ENCODE results near the gene PPP2R1A.

The PPP2R1A gene

DNA sequence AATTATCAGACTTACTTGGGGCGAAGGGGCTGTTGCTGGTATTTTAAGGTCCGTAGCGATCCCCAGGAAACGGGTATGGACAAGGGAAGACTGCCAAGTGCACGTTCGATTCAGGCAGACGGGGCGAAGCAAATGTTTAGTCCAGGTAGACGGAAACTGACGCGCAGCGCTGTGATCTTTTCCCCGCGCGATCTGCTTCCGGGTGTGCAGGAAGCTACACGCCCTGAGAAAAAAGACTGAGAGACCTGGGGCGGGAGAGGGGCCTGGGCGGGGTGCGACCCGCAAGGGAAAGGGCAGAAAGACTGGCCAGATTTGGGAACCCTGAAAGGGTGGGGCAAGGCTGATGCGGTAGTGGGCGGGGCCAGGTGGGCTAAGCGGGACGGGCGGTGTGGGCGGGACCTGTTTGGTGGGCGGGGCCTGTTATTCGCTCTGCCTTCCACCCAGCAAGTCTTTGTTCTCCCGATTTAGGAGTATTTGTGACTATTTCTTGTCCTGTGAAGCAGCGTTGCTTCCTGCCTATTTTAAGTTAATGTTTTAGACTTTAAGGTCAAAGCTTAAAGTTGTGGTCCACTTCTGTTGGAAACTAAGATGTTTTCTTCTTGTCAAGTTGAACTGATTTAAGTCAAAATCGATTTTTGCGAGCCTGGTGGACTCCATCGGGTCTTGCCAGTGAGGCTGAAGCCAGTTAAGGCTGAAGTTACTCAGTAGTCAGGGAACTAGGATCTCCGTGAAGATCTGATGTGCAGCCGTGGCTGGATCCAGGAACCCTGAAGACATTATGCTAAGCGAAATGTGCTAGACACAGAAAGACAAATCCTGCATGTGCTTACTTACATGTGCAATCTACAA lies 18.3 kb upstream of the PPP2R1A start, which contains the start of gene ZNF836:
Gene ZNF836, minus strand, starts transcription at position 301 of the 849 bp plus-strand sequence. CDS start 3,549 bp downstream, outside the sequence.
- Histone ChIP-seq H3K4me3 (peak within 1 kb of the TSS; percentile 81), H3K27ac (no peak within 1 kb of the TSS; the same call in 1 of the 2 replicates), H3K36me3 (ENCODE audit: insufficient read depth, low read length) (peaks cover 8% of the 10 kb centered on the region; the same call in 1 of the 2 replicates), H3K9me3 (ENCODE audit: low read depth, low read length) (peaks cover 3% of the 10 kb centered on the region), H3K9ac (ENCODE audit: insufficient read length) (peak within 1 kb of the TSS; percentile 79)
- DNase-seq (ENCODE audit: low read depth, low spot score): peak; percentile 28
- no peak for TF ChIP-seq EZH2 (IDR thresholded peaks at IDR 0.05)
- TF ChIP-seq POLR2AphosphoS5 (IDR thresholded peaks at IDR 0.05; ENCODE audit: borderline replicate concordance, low read depth, low read length): peak; percentile 81
- TF ChIP-seq FOXP2 (optimal IDR thresholded peaks at IDR 0.05; ENCODE audit: control extremely low read depth, extremely low read length, insufficient read depth): no peak

- Histone ChIP-seq H3K9me3 (ENCODE audit: low read depth, low read length) (peaks cover 3% of the 10 kb centered on the region), H3K4me3 (peak overlapping the region; percentile 81), H3K9ac (ENCODE audit: insufficient read length) (no peak overlapping the region), H3K27ac (no peak overlapping the region), H3K36me3 (ENCODE audit: insufficient read depth, low read length) (peaks cover 8% of the 10 kb centered on the region; the same call in 1 of the 2 replicates)
- DNase-seq (ENCODE audit: low read depth, low spot score): no peak
- TF ChIP-seq POLR2AphosphoS5 (IDR thresholded peaks at IDR 0.05; ENCODE audit: borderline replicate concordance, low read depth, low read length): no peak
- TF ChIP-seq FOXP2 (optimal IDR thresholded peaks at IDR 0.05; ENCODE audit: control extremely low read depth, extremely low read length, insufficient read depth): no peak
- TF ChIP-seq EZH2 (IDR thresholded peaks at IDR 0.05): no peak
Observed at GRCh38 chr19:52172347-52172746, 17.5 kb upstream of the PPP2R1A start.

DNA sequence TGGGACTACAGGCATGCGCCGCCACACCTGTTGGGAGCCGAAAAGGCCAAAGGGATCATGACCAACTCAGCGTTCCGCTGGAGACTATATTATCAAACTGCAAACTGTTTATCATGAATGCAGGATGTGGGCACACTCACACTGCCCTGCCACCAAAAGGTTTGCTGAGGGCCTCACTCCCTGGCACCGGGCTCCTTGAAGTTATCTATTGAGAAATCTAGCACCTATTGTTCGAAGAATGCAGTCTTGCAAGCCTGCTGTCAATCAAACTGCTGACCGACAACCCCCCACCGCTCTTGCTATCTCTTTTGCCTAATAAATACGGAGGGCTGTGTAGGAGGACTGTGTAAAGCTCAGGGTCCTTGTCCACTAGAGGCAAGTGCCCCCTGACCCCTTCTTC lies 13.3 kb upstream of the PPP2R1A start:
- Histone ChIP-seq H3K9ac (ENCODE audit: insufficient read length) (no peak overlapping the region), H3K36me3 (ENCODE audit: insufficient read depth, low read length) (no peaks in the 10 kb centered on the region), H3K9me3 (ENCODE audit: low read depth, low read length) (peaks cover 3% of the 10 kb centered on the region; the same call in 1 of the 2 replicates), H3K4me3 (no peak overlapping the region), H3K27ac (no peak overlapping the region)
- TF ChIP-seq FOXP2 (optimal IDR thresholded peaks at IDR 0.05; ENCODE audit: control extremely low read depth, extremely low read length, insufficient read depth) (no peak), EZH2 (IDR thresholded peaks at IDR 0.05) (no peak), POLR2AphosphoS5 (IDR thresholded peaks at IDR 0.05; ENCODE audit: borderline replicate concordance, low read depth, low read length) (no peak)
- no peak for DNase-seq (ENCODE audit: low read depth, low spot score)

- DNase-seq (ENCODE audit: low read depth, low spot score): no peak
- H3K4me3 ChIP-seq: no peak overlapping the region
- no peaks in the 10 kb centered on the region for H3K9me3 ChIP-seq (ENCODE audit: low read depth, low read length)
- H3K27ac ChIP-seq: no peak overlapping the region
- peaks cover 16% of the 10 kb centered on the region for H3K36me3 ChIP-seq (ENCODE audit: insufficient read depth, low read length)
- TF ChIP-seq FOXP2 (optimal IDR thresholded peaks at IDR 0.05; ENCODE audit: control extremely low read depth, extremely low read length, insufficient read depth) (no peak), EZH2 (IDR thresholded peaks at IDR 0.05) (no peak), POLR2AphosphoS5 (IDR thresholded peaks at IDR 0.05; ENCODE audit: borderline replicate concordance, low read depth, low read length) (no peak)
- no peak overlapping the region for H3K9ac ChIP-seq (ENCODE audit: insufficient read length)
Observed at GRCh38 chr19:52187407-52187806, 2.4 kb upstream of the PPP2R1A start.

GRCh38 chr19:52188822-52189734 lies 774 bp upstream of the PPP2R1A start:
- peaks cover 32% of the 10 kb centered on the region for H3K36me3 ChIP-seq (ENCODE audit: insufficient read depth, low read length)
- H3K27ac ChIP-seq: peak overlapping the region; percentile 94
- peaks cover 7% of the 10 kb centered on the region; the same call in 1 of the 2 replicates for H3K9me3 ChIP-seq (ENCODE audit: low read depth, low read length)
- peak overlapping the region; percentile 81 for H3K9ac ChIP-seq (ENCODE audit: insufficient read length)
- no peak for TF ChIP-seq FOXP2 (optimal IDR thresholded peaks at IDR 0.05; ENCODE audit: control extremely low read depth, extremely low read length, insufficient read depth)
- TF ChIP-seq EZH2 (IDR thresholded peaks at IDR 0.05): no peak
- peak; percentile 82 for TF ChIP-seq POLR2AphosphoS5 (IDR thresholded peaks at IDR 0.05; ENCODE audit: borderline replicate concordance, low read depth, low read length)
- peak overlapping the region; percentile 77 for H3K4me3 ChIP-seq
- no peak for DNase-seq (ENCODE audit: low read depth, low spot score)

DNA sequence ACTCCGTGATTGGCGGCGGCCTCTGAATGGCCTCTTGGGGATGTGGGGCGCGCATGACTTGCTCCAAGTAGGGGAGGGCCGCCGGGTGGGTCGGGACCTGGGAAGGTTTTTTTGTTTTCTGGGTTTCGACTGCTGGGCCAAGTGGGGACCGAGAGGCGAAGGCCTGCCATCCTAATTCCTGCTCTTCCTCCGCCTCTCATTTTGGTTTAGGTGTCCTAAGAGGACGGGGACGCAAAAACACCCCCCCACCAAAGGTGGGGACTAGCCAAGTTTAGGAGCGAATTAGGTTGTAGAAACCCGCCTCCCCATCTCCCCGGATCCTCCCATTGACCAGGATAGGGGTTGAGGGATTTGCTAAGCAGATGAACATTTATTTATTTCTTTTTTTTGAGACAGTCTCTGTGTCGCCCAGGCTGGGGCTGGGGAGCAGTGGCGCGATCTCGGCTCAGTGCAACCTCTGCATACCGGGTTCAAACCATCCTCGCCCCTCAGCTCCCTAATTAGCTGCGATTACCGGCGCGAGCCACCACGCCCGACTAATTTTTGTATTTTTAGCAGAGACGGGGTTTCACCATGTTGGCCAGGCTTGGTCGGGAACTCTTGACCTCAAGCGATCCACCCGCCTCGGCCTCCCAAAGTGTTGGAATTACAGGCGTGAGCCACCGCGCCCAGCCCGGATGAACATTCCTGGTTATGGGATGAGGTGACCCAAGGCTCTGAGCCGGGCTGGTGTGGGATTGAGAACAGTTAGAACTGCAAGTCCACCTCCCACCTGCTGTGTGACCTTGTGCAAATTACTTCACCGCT lies 838 bp downstream of the PPP2R1A start:
- Histone ChIP-seq H3K4me3 (peak overlapping the region; percentile 90), H3K27ac (peak overlapping the region; percentile 94), H3K9me3 (ENCODE audit: low read depth, low read length) (peaks cover 7% of the 10 kb centered on the region; the same call in 1 of the 2 replicates), H3K9ac (ENCODE audit: insufficient read length) (peak overlapping the region; percentile 94), H3K36me3 (ENCODE audit: insufficient read depth, low read length) (peaks cover 48% of the 10 kb centered on the region)
- TF ChIP-seq FOXP2 (optimal IDR thresholded peaks at IDR 0.05; ENCODE audit: control extremely low read depth, extremely low read length, insufficient read depth) (no peak), POLR2AphosphoS5 (IDR thresholded peaks at IDR 0.05; ENCODE audit: borderline replicate concordance, low read depth, low read length) (no peak), EZH2 (IDR thresholded peaks at IDR 0.05) (no peak)
- DNase-seq (ENCODE audit: low read depth, low spot score): no peak

DNA sequence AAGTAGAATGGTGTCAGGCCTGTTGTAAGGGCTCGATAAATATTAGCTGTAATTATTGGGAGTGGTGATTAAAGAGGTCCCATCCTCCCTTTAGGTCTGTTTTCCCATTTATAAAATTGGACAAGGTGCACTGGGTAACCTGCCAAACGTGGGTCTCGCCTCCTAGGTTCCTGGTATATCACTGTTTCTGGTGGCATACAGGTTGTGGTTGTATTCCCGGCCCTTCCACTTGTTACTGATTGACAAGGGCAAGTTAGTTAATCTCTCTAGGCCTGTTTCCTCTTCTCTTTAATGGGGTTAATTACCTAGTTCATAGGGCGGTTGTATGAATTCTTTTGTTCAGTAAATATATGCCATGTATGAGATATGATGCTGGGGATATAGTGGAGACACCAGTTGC lies 1.5 kb downstream of the PPP2R1A start:
- peak overlapping the region; percentile 90 for H3K4me3 ChIP-seq
- H3K27ac ChIP-seq: no peak overlapping the region
- TF ChIP-seq EZH2 (IDR thresholded peaks at IDR 0.05) (no peak), POLR2AphosphoS5 (IDR thresholded peaks at IDR 0.05; ENCODE audit: borderline replicate concordance, low read depth, low read length) (no peak), FOXP2 (optimal IDR thresholded peaks at IDR 0.05; ENCODE audit: control extremely low read depth, extremely low read length, insufficient read depth) (no peak)
- peaks cover 7% of the 10 kb centered on the region; the same call in 1 of the 2 replicates for H3K9me3 ChIP-seq (ENCODE audit: low read depth, low read length)
- H3K9ac ChIP-seq (ENCODE audit: insufficient read length): peak overlapping the region; percentile 94
- H3K36me3 ChIP-seq (ENCODE audit: insufficient read depth, low read length): peaks cover 55% of the 10 kb centered on the region
- DNase-seq (ENCODE audit: low read depth, low spot score): no peak
